GM19035 (cell line): ENCODE measurements around the gene DRGX.

Experiments used
- ATAC-seq: cut with Tn5 transposase; IDR thresholded peaks from one replicate; pipeline ENCODE4 v1.9.1; 2021; ENCODE audit not compliant: unreplicated experiment

DRGX gene

GRCh38 chr10:49395741-49396665 is at the start of gene DRGX:
TSS of gene DRGX (minus strand) at chr10:49396089. CDS start at chr10:49395440, 649 bp downstream.
- no peak for ATAC-seq

- ATAC-seq, result no peak
These were observed 48.5 kb upstream of the DRGX start for GRCh38 chr10:49444349-49444748.

GRCh38 chr10:49442863-49443262 is 47.0 kb upstream of the DRGX start:
- no peak for ATAC-seq

- ATAC-seq, result no peak
These were observed 45.9 kb upstream of the DRGX start for GRCh38 chr10:49441488-49442476.

GRCh38 chr10:49435225-49435624 is 39.3 kb upstream of the DRGX start:
- no peak for ATAC-seq

- ATAC-seq, result no peak
These were observed 37.2 kb upstream of the DRGX start for GRCh38 chr10:49433069-49433468.

- ATAC-seq, result no peak
These were observed 35.5 kb upstream of the DRGX start for GRCh38 chr10:49431426-49431825.

- ATAC-seq, result no peak
These were observed 33.6 kb upstream of the DRGX start for GRCh38 chr10:49429458-49429857.

GRCh38 chr10:49426490-49427360 is 30.8 kb upstream of the DRGX start:
- ATAC-seq, result no peak

- ATAC-seq, result no peak
These were observed 23.1 kb upstream of the DRGX start for GRCh38 chr10:49419005-49419404.

- no peak for ATAC-seq
These were observed 22.4 kb upstream of the DRGX start for GRCh38 chr10:49418328-49418727.

GRCh38 chr10:49418053-49418326 is 22.1 kb upstream of the DRGX start:
- no peak for ATAC-seq

GRCh38 chr10:49417311-49418052 is 21.6 kb upstream of the DRGX start:
- ATAC-seq, result no peak

- no peak for ATAC-seq
These were observed 20.0 kb upstream of the DRGX start for GRCh38 chr10:49415846-49416245.

GRCh38 chr10:49415109-49415508 is 19.2 kb upstream of the DRGX start:
- no peak for ATAC-seq

GRCh38 chr10:49414496-49414895 is 18.6 kb upstream of the DRGX start:
- ATAC-seq, result no peak

- no peak for ATAC-seq
These were observed 16.7 kb upstream of the DRGX start for GRCh38 chr10:49412571-49412970.

GRCh38 chr10:49410365-49411074 is 14.6 kb upstream of the DRGX start:
- ATAC-seq, result no peak

GRCh38 chr10:49409755-49410154 is 13.9 kb upstream of the DRGX start:
- ATAC-seq, result no peak
